Renal pelvis (tissue), 12 donors: ENCODE data around the gene LRRC71. TPM values are rescaled to one million over a fixed set of nuclear protein-coding genes. Genes with fewer than 3 reads are reported as not detected.

ENCODE experiments used
- DNase-seq: peaks from one replicate; pipeline ENCODE4 v3.0.0-alpha.2; 2013
- long read RNA-seq, 16 experiments: transcript quantifications; one replicate each; lab custom pipeline, GENCODE V29; 2026
- polyA plus RNA-seq, 3 donors: library from polyadenylated mRNA; unstranded; fragments of 120-200 nt; gene quantifications; one replicate each; pipeline ENCODE4 v1.2.1, GENCODE V29; 2013; ENCODE audit not compliant: insufficient read length in 3 of 3

LRRC71 gene
- 1 to 10 TPM in 1 of 3 donors, under 1 TPM in 2; 0.38 to 1.1 (median 0.96) TPM for polyA plus RNA-seq
- long read RNA-seq, donor 1: 0 reads
- long read RNA-seq, donor 2: 0 reads
- long read RNA-seq, donor 3: 0 reads
- long read RNA-seq, donor 4, partial matches to known transcripts: 42 of 42 reads
- long read RNA-seq, donor 4, other reads (novel, unspliced or antisense): 0 of 42 reads
- long read RNA-seq, donor 5: 0 reads
- long read RNA-seq, donor 6: 0 reads
- long read RNA-seq, donor 7: 0 reads
- long read RNA-seq, donor 8: 0 reads
- long read RNA-seq, donor 9: 0 reads
- long read RNA-seq, donor 10, partial matches to known transcripts: 16 of 16 reads
- long read RNA-seq, donor 10, other reads (novel, unspliced or antisense): 0 of 16 reads
- long read RNA-seq, donor 11, partial matches to known transcripts: 26 of 26 reads
- long read RNA-seq, donor 11, other reads (novel, unspliced or antisense): 0 of 26 reads
- long read RNA-seq, donor 12, partial matches to known transcripts: 13 of 13 reads
- long read RNA-seq, donor 12, other reads (novel, unspliced or antisense): 0 of 13 reads
- long read RNA-seq, donor 13: 0 reads
- long read RNA-seq, donor 14: 0 reads
- long read RNA-seq, donor 15: 0 reads
- long read RNA-seq, donor 16, partial matches to known transcripts: 0 of 1 reads
- long read RNA-seq, donor 16, other reads (novel, unspliced or antisense): 0 of 1 reads

DNA sequence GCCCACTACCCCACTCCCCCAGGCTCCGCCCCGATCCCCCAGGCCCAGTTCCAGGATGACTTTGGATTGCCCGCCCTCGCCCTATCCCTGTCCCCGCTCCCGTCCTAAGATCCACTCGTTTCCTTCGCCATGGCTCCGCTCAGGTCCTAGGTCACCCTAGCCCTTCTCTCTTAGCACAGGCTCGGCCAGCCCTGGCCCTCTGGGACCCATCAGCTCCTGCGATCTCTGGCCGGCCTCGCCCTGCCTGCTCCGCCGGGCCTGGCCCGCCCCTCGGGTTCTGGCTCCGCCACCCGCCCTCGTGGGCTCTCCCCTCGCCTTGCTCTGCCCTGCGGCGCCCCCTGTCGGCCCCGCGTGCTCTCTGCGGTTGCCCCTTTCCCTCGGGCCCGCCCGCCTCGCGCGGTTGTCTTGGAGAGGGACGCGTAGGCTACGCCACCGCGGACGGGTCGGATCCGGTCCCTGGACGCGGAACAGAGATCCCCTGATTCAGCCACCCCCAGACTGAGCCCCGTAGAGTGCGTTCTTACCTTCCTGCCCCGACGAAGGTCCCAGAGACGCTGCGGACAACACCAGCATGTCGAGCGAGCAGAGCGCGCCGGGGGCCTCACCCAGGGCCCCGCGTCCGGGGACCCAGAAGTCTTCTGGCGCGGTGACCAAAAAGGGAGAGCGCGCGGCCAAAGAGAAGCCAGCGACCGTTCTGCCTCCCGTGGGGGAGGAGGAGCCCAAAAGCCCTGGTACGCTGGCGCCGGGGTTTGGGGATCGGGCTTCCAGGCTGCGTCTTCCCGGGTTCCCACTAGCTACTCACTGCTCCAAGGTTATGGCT is at the start of gene LRRC71:
Gene LRRC71 (plus strand): TSS at position 400 of the 820 bp plus-strand sequence. CDS start 172 bp downstream, at position 572.
- DNase-seq: peak; percentile 82

DNA sequence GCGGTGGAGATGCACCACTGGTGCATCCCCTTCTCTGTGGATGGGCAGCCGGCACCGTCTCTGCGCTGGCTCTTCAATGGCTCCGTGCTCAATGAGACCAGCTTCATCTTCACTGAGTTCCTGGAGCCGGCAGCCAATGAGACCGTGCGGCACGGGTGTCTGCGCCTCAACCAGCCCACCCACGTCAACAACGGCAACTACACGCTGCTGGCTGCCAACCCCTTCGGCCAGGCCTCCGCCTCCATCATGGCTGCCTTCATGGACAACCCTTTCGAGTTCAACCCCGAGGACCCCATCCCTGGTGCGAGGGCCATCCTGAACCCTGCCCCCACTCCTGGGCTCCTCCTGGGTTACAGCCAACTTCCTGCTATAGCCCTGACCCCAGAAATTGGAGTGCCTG is 46.8 kb upstream of the LRRC71 start:
- DNase-seq: no peak

DNA sequence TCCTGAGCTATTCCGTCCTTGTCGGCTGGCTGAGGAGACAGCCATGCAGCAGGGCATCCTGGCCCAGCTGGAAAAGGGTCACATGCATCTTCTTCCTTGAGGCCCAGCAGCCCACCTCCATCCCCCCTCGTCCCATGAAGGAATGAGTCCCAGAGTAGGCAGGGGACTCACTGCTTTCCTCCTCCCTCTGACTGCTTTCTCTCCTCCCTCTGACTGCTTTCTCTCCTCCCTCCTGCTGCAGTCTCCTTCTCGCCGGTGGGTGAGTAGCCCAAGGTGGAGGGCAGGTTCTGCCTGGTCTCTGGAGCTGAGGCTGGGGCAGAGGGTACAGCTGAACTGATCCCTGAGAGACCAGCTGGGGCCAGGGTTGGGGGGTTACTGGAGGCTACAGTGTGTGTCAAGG is 46.3 kb upstream of the LRRC71 start:
- DNase-seq: no peak

DNA sequence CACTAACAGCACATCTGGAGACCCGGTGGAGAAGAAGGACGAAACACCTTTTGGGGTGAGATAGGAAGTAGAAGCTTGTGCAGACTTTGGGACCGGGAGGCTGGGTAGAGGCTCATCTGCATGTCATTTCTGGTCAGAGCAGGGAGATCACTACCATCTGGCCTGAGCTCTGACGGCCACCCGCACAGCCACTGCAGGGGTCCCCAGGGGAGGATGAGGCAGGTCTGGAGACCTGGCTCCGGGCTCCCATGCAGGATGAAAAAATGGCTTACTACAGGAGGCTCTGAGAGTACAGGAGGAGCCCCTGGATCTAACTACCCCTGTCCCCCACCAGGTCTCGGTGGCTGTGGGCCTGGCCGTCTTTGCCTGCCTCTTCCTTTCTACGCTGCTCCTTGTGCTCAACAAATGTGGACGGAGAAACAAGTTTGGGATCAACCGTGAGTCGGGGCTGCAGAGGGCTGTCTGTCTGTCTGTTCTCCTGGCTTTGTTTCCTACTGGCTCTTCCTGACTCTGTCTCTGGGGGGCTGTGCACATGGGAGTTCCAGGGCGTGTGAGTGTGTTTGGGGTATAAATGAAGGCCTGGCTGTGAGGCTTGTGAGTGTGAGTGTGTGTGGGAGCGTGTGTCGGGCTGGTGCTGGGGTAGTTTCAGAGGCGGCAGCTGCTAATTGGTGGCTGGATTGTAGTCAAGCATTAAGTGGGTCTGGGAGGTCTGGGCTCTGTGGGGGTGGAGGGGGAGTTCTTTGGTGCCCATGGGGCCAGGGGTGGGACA is 45.7 kb upstream of the LRRC71 start:
- DNase-seq: no peak

DNA sequence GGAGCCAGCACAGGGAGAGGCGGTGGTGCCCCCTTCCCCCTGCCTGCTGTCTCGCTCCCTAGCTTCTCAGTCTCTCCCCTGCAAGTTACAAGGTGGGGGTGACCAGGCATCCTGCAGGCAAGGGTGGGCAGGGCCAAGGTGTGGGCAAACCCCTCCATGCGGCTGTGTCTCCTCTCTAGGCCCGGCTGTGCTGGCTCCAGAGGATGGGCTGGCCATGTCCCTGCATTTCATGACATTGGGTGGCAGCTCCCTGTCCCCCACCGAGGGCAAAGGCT is 45.2 kb upstream of the LRRC71 start:
- DNase-seq: no peak

DNA sequence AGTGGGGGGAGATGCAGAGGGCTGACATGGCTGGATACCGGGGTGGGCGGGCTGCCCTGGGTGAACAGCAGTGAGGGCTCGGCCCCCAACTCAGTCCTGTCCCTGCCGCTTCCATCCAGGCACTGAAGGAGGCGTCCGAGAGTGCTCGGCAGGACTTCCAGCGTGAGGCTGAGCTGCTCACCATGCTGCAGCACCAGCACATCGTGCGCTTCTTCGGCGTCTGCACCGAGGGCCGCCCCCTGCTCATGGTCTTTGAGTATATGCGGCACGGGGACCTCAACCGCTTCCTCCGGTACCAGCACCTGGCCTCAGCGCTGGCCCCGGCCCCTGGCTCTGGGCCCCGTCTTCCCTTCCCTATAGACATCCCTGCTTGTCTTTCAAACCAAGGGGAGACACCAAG is 44.2 kb upstream of the LRRC71 start:
- DNase-seq: no peak

DNA sequence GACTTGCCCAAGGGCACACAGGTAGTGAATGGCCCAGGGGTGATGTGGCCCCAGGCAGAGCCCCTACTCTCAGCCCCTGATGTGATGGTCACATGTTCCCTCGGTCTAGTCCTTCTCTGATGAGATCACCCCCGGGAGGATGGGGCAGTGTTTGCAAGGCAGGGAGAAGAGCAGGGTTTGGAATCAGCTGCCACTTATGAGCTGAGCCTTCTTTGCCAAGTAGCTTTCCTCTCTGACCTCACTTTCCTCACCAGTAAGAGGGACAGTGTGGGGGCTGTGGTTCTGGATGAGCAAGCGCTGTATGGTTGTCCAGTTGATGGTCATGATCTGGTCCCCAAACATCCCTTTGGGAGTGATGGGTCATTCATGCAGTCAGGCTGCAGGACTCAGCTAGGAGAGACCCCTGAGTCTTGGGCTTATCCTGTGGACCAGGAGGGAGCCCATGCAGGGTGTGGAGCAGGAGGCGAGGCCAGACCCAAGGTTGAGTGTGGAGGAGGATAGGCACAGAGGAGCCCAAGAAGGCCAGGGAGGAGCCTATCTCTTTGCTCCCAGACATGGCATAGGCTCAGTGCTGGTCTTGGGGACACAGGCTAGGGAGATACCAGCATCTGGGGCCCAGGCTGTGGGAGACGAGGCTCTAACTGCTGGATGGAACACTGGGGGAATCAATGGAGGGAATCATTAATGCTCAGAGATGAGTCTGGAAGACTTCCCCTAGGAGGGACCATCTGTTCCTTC is 42.8 kb upstream of the LRRC71 start:
- no peak for DNase-seq

DNA sequence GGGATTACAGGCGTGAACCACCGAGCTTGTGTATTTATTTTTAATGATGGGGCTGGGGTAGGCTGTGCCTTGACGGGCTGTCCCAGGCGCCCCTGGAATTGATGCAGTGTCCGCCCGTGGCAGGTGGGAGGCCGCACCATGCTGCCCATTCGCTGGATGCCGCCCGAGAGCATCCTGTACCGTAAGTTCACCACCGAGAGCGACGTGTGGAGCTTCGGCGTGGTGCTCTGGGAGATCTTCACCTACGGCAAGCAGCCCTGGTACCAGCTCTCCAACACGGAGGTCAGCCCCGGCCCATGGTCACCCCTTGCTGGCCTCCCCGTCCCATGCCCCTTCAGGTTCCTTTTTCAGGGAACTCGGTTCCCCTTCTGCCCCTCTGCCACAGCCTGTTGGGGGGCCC is 40.6 kb upstream of the LRRC71 start:
- DNase-seq: no peak

DNA sequence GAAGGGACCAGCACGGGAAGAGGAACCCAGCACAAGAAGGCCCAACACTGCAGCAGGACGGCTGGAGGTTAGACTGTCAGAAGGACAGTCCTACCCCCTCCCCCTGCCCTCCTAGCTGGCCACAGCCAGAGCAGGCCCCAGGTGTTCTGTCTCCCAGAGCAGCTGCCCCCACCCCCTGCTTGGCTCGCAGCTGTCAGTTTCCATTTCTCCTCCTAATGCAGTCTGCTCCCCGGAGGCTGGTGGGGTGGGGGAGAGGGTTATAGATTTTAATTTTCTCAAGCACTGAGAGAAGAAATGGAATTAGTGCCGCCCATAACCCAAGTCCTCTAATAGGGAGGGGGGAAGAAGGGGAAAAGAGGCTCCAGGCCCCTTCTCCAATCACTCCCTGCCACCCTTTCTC is 40.0 kb upstream of the LRRC71 start:
- no peak for DNase-seq

DNA sequence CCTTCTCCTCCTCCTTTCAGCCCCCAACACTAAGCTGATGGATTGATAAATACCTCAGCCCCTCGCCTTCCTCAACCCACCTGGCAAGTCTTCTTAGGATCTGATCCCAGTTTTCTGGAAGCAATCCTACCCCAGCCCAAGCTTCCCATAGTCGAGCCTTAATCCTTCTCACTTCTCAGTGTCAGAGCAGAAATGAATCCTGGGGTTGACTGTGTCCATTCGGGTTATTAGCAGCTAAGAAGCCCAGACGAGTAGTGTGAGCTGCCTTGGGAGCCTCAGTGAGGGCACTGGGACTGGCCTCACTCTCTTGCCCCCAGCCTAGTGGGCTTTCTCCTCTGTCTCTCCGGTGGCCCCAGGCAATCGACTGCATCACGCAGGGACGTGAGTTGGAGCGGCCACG is 39.3 kb upstream of the LRRC71 start:
- no peak for DNase-seq

DNA sequence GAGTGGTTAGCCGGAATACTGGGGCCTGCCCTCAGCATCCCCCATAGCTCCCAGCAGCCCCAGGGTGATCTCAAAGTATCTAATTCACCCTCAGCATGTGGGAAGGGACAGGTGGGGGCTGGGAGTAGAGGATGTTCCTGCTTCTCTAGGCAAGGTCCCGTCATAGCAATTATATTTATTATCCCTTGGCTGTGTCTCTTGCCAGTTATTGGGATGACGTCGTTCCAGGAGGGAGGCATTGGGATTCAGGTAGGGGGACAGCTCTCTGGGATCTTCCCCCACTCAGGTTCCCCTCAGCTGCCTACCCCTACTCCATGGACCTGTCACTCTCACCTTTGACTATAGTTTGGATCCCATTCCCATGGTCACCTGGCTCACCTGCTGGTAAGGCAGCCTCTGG is 38.8 kb upstream of the LRRC71 start:
- no peak for DNase-seq

DNA sequence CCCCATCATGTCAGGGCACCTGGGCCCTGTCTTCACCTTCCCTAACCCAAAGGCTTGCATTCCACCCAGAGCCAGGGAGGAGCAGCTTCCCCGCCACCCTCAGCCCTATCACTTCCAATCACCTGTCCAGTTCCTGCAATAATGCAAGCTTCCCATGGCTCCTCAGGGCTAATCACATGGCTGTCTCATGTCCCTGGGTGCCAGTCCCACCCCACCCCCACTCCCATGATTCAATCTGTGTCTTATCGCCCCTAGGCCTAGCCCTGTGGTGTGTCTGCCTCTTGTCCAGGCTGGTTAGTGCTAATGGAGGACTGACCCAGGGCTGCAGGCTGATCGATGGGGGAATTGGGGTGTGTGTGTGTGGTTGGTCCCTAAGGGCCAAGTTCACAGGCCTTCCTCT is 37.9 kb upstream of the LRRC71 start:
- DNase-seq: no peak

DNA sequence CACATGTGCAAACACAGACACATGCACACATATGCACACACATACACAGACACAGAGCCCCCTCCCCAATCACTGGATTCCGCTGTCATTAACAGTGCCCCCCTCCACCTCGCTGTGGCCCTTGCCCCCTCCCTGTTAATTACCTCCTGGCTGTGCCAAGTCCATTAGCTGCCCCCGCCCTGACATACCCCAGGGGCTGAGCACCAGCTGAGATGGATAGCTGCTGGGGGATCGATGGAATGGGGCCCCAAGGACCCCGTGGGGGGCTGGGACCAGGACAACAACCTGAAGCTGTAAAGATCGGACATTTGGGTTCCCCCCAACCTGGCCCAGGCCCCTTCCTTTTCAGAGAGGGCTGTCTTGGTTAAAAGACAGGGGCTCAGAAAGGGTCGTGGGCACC is 36.5 kb upstream of the LRRC71 start:
- no peak for DNase-seq

DNA sequence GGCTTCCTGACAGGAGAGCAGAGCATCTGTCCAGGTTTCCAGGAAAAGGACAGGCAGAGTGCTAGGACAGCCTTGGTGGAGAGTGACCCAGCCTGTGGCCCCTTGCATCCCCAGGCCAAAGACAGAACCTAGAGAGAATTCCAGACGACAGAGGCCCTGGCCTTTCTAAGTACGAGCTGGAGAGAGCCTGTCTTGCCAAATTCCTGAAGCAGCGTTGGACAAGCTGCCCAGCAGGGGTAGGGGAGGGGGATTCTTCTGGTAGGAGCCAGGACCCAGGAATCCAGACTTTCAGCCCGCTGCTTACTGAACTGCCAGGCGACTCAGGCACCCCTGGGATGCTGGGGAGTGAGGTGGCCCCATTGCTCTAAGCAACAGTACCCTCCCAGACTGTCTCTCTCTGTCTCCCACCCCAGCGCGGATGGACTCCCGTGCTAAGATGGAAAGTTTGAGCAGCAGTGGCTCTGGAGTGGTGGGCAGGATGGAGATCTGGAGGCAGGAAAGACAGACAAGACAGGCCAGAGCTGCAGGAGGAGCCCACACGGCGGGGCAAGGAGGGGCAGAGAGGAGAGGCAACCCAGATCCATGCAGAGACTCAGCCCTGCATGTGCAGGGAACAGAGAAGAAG is 35.8 kb upstream of the LRRC71 start:
- DNase-seq: no peak

DNA sequence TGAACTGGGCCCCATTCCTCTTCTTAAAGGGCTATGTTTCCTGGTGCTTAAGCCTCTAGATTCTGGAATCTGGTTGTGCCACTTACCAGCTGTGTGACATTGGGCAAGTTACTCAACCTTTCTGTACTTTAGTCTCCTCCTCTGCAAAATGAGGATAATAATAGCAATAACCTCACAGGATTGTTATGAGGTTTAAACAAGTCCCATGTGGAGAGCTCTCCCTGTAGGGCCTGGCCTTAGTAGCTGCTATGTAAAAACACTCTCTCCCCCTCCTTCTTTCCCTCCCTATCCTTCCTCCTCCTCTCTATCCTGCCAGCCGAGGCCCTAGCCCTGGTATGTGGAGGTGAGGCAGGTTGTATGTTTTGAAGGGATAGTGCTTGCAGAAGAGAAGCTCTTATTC is 35.1 kb upstream of the LRRC71 start:
- DNase-seq: no peak

DNA sequence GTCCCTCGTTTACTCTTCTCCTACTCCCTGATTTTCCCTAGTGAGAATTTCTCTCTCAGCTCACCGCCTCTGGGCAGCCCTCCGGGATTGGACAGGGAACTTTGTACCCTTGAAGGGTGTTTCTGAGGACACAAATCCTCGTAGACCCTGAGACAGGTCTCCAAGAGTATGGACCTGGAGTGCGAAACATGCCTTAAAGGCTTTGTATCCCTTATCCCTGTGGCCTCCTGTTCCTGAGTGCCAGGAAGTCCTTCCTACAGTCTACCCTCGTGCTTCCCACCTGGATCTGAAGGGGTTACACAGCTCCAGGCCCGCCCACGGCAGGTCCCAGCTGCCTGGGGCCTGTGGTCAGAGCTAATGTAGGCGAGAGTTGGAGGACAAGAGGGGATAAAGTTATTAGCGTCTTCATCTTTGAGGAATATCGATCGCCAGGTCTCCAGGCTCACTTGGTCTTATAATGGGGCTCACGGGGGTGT is 34.5 kb upstream of the LRRC71 start:
- no peak for DNase-seq

DNA sequence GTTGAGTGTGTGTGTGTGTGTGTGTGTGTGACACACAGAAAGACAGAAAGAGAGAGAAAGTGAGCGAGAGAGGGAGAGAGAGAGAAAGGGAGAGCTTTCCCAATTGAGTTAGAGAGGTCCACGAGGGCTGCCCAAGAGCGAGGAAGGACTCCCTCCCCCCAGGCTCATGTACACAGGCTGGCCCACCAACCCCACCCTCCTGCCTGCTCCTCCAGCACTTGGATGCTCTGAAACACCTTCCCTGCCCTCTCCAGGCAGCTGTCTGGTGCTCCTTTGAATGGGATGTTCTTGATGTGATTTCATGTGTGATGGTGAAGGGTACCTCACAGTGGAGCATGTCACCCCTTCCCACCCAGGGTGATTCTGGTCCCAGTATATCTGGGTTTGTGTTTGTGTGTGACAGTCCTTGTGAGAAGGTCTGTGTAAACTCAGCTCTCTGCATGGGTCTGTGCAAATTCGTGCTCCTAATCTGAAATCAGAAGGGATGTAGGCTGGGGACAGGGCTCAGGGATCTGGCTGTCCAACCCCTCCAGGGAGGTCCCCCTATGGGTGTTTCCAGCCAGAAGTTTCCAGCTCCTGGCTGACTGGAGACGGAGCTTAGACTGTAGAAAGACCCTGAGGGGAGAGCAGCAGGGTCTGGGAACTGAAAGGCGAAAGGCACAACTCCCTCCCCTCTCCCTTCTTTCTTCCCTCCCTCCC is 33.7 kb upstream of the LRRC71 start:
- no peak for DNase-seq

DNA sequence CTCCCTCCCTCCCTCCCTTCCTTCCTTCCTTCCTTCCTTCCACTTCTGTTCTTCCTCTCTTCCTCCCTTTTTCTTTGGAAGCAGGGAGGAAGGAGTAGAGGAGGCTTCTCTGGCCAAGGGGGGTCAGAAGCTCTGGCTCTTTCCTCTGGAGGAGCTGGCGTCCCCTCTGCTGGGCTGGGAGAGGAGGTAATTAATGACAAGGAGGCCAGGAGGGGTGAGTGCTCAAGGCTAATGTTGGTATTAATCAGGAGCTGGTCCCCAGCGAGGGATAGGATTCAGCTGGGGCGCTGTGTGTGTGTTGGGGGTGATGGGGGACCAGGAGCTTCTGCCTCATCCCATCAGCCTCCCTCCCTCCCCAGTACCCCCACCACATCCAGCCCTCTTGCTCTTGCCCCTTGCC is 33.1 kb upstream of the LRRC71 start:
- peak; percentile 66 for DNase-seq

DNA sequence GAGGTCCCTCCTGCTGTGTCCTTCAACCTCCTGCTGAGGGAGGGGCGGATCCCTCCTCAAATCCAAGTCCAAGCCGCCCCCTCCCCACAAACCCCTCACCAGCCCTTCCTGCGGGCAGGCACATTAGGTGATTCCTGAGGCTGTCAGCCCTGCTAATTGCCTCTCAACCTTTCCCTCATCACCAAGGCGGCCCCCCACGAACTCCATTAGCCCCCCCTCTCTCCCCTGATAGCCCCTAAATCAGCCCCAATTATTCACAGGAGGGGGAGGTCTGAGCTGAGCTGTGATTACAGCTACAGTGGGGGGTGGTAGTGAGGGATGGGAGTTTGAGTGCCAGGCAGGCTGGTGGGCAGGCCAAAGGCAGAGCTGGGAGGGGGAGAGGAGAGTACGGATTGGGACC is 32.7 kb upstream of the LRRC71 start:
- no peak for DNase-seq
